Measurements from ENCODE around the gene SERGEF.

DNA sequence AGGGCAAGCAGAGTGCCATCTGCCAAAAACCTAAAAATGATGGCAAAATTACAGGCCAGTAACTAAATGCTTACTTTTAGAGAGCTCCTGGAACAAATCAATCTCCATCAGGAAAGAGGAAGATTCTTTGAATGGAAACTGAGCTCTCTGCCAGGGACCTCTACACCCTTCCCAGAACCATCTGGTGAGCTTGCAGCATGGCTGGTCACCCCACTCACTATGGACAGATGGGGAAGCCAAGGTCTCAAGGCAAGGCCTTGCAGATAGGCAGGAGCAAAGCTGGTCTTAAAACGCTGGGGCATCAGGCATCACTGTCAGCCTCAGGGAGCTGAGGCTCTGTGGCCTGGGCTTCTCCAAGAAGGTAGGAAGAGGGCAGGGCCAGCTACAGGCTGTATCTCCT lies 36.2 kb downstream of the SERGEF start:
- TF ChIP-seq, protein P1, sequence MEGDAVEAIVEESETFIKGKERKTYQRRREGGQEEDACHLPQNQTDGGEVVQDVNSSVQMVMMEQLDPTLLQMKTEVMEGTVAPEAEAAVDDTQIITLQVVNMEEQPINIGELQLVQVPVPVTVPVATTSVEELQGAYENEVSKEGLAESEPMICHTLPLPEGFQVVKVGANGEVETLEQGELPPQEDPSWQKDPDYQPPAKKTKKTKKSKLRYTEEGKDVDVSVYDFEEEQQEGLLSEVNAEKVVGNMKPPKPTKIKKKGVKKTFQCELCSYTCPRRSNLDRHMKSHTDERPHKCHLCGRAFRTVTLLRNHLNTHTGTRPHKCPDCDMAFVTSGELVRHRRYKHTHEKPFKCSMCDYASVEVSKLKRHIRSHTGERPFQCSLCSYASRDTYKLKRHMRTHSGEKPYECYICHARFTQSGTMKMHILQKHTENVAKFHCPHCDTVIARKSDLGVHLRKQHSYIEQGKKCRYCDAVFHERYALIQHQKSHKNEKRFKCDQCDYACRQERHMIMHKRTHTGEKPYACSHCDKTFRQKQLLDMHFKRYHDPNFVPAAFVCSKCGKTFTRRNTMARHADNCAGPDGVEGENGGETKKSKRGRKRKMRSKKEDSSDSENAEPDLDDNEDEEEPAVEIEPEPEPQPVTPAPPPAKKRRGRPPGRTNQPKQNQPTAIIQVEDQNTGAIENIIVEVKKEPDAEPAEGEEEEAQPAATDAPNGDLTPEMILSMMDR (IDR thresholded peaks at IDR 0.05; ENCODE audit: insufficient read depth, low read length, poor library complexity, severe bottlenecking) = no peak
- TF ChIP-seq EZH2phosphoT487 (conservative IDR thresholded peaks at IDR 0.05; ENCODE audit: low read length) = no peak
